Measurements from ENCODE around the gene SNRPA1.
"Not testable (repeated sequence)": the region's sequence is repeated elsewhere in the genome, so short reads cannot be mapped to it uniquely, and the experiment has no call there.

SNRPA1 gene

DNA sequence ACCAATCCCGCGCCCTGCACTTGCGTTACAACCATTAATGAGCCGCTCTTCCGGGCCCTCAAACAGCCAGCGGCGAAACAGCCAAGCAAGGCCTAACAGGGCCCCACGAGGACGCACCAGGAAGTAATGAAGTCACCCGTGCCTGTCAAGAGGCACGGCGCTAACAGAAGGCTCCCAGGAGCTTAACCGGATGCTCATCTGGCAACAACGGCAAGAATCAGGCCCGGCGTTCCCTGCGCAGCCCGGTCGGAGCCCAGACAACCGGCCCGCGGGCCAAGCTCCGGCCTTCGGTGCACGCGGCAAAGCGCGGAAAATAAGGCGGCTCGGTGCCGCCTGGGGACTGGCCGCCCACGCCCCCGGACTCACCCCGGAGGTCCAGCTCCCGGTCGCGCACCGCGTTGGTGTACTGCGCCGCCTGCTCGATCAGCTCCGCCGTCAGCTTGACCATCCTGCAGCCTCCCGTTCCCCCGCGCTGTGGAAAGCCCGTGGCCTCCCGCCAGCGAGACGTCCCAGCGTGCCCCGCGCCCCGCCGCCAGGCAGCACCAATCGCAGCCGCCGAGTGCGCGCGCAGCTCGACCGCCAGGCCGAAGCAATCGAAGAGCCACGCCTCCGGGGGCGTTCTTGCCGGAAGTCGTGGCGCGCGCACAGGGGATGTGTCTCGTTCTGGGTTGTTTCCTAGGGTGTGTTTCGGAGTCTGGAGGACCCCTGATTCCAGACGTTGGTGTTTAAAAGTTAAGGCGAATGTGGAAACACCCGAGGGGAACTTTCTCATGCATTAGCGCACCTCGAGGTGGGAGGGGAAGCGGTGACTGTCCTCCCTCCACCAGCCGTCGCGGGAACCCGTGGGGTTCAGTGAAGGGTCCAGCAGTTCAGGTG lies at the start of gene SNRPA1:
Gene SNRPA1, minus strand, starts transcription at position 518 of the 876 bp plus-strand sequence. Its CDS starts 70 bp downstream, at position 448.
- peak; percentile 71 for DNase-seq

DNA sequence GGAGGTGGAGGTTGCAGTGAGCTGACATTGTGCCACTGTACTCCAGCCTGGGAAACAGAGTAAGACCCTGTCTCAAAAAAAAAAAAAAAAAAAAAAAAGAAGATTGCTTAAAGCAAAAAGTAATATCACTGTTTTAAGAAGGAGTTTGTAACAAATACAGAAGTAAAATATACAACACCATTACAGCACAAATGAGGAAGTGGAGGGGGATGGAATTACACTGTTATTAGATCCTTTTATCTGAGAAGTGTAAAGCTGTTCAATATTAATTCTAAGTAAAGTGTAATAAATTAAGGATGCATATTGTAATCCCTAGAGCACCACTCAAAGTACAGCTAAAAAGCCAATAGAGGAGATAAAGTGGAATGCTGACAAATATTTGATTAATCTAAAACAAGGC lies 47.0 kb upstream of the SNRPA1 start:
- DNase-seq, result no peak

GRCh38 chr15:101338502-101339057 lies 43.5 kb upstream of the SNRPA1 start:
- no peak for DNase-seq

GRCh38 chr15:101337976-101338375 lies 42.9 kb upstream of the SNRPA1 start:
- DNase-seq, result no peak

DNA sequence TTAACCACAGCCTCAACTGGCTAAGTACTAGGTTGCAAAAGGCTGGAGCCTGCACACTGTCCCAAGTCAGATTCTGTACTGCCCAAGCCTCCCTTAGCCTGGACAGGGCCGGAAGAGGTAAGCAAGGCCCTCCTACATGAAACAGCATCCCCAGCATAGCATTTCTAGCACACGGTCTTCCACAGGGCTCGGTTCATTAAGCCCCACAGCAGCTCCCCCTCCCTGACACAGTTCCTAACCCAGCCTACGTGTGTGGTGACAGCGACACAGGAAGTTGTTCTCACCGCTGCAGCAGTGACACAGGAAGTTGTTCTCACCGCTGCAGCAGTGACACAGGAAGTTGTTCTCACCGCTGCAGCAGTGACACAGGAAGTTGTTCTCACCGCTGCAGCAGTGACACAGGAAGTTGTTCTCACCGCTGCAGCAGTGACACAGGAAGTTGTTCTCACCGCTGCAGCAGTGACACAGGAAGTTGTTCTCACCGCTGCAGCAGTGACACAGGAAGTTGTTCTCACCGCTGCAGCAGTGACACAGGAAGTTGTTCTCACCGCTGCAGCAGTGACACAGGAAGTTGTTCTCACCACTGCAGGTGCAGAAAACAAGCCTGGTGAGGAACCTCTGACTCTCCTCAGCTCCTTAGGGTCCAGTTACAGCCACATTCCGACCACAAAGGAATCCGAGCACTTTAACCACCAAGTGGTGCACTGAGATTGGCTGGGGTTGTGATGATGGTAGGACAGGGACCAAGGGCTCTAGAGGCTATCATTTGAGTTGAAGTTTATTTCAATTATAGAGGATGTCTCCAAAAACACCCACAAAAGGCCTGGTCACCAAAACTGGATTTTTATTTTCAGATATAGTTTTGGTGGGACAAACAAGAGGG lies 39.1 kb upstream of the SNRPA1 start:
- DNase-seq, result not testable (repeated sequence)

GRCh38 chr15:101332061-101332467 lies 37.0 kb upstream of the SNRPA1 start:
- no peak for DNase-seq

DNA sequence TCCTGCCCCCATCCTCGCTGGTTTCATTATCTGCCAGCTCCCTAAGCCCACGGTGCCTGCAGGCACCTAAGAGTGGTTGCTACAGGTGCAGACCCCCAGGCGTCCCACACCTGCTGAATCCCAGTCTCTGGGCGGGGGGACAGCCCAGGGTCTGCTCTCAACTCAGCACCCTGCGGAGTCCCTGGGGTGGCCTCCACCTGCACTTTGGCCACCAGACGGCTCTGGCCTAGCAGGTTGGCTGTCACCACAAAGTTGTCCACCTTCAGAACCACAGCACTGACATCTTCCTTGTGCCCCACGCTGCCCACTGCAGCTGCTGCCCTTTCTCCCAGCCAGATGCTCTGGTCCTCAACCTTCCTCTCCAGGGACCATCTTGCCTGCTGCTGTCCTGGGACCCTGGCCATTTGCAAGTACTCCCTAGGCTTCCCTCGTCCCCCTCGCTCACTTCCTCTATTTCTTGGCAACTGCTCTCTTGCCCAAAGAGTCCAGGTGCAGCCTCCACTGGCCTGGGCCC lies 34.9 kb upstream of the SNRPA1 start:
- DNase-seq, result no peak

DNA sequence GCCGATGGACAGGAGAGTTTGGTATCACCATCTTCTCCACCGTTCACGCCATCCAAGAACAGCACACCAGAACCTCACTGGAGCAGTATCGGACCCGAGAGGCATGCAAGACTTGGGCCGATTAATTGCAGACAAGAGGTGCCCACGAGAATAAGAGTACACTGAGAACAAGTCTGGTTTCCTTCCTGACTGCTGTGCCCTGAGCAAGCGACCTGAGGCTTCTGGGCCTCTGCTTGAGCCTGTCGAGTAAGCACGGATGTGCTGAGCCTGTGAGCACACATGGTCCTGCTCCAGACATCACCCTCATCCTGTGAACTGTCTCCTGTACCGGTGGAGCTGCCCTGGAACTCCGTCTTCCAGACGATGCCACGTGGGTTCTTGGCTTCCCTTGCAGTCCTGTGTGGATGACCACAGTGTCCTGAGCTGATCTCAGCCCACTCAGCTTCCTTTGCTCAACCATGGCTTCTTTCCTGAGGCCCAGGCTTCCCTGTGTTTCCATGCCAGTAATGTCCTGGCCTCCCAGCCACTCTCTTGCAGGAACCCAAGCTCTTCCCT lies 34.3 kb upstream of the SNRPA1 start:
- DNase-seq, result no peak

GRCh38 chr15:101328001-101328400 lies 33.0 kb upstream of the SNRPA1 start:
- no peak for DNase-seq

DNA sequence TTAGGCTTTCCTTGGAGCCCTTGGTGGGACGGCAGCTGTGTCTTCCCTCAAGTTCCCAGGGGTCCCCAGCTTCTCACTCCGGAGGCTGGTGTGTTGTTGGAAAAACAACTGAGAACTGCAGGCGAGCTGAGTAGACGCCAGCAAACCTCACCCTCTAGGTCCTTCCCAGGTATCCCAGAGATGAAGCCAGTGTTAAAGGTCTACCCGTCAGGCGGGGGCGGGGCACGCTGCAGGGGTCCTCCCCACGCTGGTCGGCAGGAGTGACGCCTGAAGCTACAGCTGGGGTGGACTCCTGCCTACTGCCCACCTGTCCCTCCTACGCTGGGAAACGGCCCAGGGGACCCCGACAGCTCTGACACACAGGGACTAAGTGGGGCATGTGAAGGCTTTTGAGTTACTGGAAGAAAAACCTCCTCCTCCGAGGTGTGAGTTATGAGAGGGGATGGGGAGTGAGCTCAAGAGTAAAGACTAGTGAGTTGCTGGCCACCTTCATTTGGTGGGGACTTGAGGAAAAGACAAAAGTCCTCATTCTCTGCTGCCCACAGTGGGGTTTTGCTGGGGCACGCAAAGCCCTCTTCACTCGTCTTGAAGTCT lies 32.2 kb upstream of the SNRPA1 start:
- no peak for DNase-seq

GRCh38 chr15:101326462-101327146 lies 31.6 kb upstream of the SNRPA1 start:
- no peak for DNase-seq

DNA sequence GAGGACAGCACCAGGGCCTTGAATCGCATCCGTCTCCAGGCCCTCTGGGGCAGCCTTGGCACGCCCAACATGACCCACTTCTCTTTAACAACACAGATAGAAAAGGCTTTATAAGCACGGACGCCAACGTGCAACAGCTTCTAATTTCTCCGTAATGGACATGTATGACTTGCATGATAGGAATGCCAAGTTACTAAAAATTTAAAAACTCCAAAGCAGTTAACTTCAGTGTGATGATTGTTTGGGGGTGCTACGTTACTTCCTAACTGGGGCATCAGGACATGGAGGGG lies 30.9 kb upstream of the SNRPA1 start:
- DNase-seq, result no peak

DNA sequence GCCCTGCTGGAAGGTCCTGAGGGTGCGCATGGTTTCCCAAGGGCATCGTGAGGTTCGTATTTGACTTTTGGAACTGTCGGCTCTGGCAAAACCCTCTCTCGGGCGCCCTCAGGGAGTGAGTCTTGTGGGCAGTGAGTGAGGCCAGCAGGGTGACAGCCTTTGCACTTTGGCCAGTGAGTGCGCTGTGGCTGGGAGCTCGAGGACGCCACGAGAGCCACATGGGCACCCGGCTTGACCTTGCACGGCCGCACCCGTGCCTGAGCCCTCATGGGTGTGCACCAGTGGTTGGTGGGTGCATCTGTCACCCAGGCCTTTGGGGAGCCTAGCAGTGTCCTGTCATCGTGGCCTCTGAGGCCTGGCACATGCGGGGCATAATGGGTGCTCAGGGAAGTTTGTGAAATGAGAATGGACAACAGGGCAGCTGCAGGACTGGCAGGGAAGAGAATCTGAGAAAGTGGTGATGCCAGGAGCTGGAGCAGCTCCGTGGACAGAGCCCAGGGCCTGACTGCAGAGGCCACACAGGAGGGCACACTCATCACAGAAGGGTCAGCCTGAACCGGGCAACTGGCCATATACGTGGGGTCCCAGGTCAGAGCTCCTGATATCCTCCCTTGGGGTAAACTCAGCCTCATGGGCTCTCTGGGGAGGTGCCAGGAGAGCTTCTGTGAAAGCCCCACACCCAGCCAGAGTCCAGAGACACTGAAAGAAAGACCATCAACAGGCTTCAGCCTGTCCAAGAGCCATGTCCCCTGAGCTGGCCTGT lies 30.4 kb upstream of the SNRPA1 start:
- no peak for DNase-seq

DNA sequence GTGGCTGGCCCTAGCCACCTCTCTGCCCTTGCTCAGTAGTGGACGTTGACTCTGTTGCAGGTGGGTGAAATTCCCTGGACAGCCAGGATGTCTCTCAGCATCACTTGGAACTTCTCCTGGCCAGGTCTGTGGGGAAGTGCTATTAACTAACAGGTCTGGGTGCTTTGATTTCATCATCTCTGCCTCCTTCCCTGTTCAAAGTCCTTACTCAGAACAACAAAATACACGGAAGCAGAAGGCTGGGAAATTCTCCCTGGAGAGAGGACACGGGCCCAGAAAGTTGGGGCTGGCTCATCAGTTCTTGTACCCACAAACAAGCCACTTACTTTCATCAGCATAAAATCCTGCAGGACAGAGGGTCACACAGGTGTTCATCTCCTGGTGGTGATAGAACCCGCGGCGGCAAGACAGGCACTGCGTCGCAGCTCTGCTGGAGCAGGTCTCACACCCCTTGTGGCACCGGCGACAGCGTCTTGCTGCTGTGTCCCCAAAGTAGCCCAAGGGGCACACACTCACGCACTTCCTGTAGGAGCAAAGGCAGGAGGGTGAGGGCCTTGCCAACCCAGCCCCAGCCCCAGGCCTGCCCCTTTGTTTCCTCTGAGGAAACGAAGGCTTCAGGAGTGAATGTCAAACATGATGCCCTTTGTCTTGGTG lies 29.6 kb upstream of the SNRPA1 start:
- DNase-seq, result no peak

DNA sequence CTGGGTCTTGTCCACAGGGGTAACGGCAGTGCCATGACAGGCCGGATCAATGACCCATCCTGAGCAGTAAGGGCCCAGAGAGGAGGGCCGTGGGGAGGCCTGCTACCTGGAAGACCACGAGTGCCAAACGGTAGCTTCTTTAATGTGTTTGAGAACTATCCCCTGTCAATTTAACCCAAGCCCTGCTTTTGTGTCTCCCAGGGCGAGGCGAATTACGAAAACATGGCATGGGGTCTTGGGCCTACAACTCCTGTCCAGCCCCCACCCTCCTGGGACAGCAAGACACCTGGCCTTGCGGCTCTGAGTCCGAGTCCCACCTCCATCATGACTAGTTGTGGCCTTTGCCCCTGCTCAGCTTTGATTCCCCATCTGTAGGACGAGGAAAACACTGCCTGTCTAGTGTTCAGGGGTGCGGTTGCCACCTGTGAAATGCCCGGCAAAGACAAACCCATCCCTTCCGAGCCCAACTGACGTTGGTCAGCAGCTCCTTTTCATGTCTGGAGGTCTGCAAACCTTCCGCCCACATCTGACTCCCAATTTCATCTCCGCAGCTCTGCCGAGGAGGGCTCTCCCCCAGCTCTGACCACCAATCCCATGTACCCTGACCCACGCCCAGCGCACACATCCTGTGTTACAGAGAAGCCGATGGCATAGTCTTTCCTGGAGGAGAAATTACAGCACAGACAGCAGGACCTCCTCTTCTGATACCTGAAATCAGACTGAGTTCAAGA lies 28.9 kb upstream of the SNRPA1 start:
- DNase-seq, result no peak

- no peak for DNase-seq
Observed at GRCh38 chr15:101322854-101323477, 27.9 kb upstream of the SNRPA1 start.

DNA sequence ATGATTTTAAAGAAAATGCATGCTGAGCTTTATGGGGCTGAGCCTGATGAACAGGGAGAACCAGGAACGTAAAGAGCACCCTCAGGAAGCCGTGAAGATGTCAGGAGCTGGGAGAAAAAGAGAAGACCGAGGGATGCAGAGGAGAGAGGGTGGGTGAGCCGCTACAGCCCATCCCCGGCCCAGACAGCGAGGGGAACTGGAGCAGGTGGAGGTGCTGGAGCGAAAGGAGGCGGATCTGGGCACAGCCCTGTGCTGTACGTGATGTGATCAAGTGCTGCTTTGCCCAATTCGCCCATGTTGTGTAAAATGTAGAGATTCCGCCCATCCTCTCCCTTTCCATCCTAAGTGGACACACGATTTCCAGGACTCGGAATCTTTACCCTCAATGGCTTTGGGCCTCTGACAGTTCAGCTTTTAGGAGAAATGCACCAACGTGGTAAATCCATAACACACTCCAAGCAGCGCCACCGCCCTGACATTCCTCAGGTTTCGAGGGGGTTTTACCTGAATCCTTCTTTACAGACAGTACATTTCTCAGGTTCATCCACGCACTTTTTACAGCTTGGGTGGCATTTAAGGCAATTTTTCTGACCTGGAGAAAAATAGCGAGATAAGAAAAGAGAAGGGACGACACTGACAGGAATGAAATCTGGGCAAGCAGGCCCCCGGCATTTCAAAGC lies 27.1 kb upstream of the SNRPA1 start:
- no peak for DNase-seq

- peak; percentile 77 for DNase-seq
Observed at GRCh38 chr15:101320501-101321052, 25.5 kb upstream of the SNRPA1 start.

DNA sequence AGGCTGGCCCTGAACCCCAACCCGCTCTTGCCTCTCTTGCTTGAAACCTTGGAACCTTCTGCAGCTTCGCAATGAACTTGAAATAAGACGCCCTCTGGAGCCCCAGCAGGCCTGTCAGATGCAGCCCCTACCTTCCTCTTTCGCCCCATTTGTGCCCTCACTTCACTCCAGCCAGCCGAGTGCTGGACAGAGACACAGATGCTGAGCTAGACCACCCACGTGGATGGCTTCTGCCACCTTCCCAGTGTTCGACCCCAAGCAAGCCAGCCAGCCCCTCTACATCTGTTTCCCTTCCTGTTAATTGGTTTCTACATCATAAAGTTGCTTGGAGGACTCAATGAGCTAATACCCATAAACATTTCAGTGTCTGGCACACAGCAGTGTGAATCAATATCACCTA lies 23.8 kb upstream of the SNRPA1 start:
- DNase-seq, result no peak

All from GF-D8 (cell line).